Spleen (tissue), 7 donors: Measurements from ENCODE around the gene KRTAP5-11.

Source experiments
- POLR2A ChIP-seq, 3 donors: fragments of 450-650 bp; IDR thresholded peaks; one replicate each; pipeline ENCODE4 v1.5.1; 2017; ENCODE audit warnings: antibody characterized with exemption in 3 of 3, mild to moderate bottlenecking in 1 of 3
- TF ChIP-seq, protein P1 (sequence below), 11 experiments: fragments of 200-600 bp in 7 of 11; fragments of 450-650 bp in 4 of 11; sonication (generic) in 4 of 11; IDR thresholded peaks in 8 of 11; conservative IDR thresholded peaks in 3 of 11; 1 replicate in 7 of 11; 2 replicates in 4 of 11; pipeline versions ENCODE4 v1.4.0 to v1.8.0; 2016 to 2021; ENCODE audit warnings: antibody characterized with exemption in 11 of 11, inconsistent platforms in 4 of 11, mild to moderate bottlenecking in 1 of 11
- donor health status: DM: no; HTN: no; CAD: no; lungs with moderate emphysema.
- donor health status: DM: no; HTN: no; CAD: no.
- donor health status: DM: no; HTN: no; CAD: no.

GRCh38 chr11:71555508-71555907 lies 27.2 kb downstream of the KRTAP5-11 start:
- TF ChIP-seq, protein P1, sequence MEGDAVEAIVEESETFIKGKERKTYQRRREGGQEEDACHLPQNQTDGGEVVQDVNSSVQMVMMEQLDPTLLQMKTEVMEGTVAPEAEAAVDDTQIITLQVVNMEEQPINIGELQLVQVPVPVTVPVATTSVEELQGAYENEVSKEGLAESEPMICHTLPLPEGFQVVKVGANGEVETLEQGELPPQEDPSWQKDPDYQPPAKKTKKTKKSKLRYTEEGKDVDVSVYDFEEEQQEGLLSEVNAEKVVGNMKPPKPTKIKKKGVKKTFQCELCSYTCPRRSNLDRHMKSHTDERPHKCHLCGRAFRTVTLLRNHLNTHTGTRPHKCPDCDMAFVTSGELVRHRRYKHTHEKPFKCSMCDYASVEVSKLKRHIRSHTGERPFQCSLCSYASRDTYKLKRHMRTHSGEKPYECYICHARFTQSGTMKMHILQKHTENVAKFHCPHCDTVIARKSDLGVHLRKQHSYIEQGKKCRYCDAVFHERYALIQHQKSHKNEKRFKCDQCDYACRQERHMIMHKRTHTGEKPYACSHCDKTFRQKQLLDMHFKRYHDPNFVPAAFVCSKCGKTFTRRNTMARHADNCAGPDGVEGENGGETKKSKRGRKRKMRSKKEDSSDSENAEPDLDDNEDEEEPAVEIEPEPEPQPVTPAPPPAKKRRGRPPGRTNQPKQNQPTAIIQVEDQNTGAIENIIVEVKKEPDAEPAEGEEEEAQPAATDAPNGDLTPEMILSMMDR (IDR thresholded peaks at IDR 0.05 in 8 of 11, conservative IDR thresholded peaks at IDR 0.05 in 3 of 11), result no peak
- TF ChIP-seq POLR2A (IDR thresholded peaks at IDR 0.05), result no peak
